Keratinocyte (primary cell): Measurements from ENCODE around the gene PIK3C3. TPM values are rescaled to one million over a fixed set of nuclear protein-coding genes. Genes with fewer than 3 reads are reported as not detected.

Experiments
- DNase-seq: peaks from one replicate; pipeline ENCODE4 v3.0.0-alpha.2; 2011; ENCODE audit warnings: low read depth, missing footprints, low spot score
- FAIRE-seq: peaks from 2 replicates; lab custom pipeline; 2011; peaks lifted over from hg19 to GRCh38; lab: Jason Lieb, UNC
- H2AFZ ChIP-seq: 2 replicates; pipeline ENCODE4 v1.6.0; 2012; ENCODE audit warnings: low read length, control low read depth, inconsistent platforms; ENCODE audit not compliant: control insufficient read depth
- H3K27ac ChIP-seq: 2 replicates; pipeline ENCODE4 v1.5.1; 2011; ENCODE audit warnings: low read length; ENCODE audit not compliant: control insufficient read depth, insufficient read depth
- H3K27me3 ChIP-seq: 3 replicates; pipeline ENCODE4 v1.6.0; 2011; ENCODE audit warnings: low read length; ENCODE audit not compliant: control insufficient read depth, insufficient read depth; ENCODE audit errors: extremely low read depth
- H3K36me3 ChIP-seq, 2 experiments: 2 replicates in 1 of 2; 3 replicates in 1 of 2; pipeline ENCODE4 v1.5.1; 2011; ENCODE audit warnings: low read length in 2 of 2, mild to moderate bottlenecking in 1 of 2; ENCODE audit not compliant: control insufficient read depth in 2 of 2, insufficient read depth in 2 of 2; ENCODE audit errors: extremely low read depth in 1 of 2
- H3K4me1 ChIP-seq: 3 replicates; pipeline ENCODE4 v1.5.1; 2011; ENCODE audit warnings: low read length; ENCODE audit not compliant: control insufficient read depth, insufficient read depth; ENCODE audit errors: extremely low read depth
- H3K4me2 ChIP-seq: 3 replicates; pipeline ENCODE4 v1.6.0; 2011; ENCODE audit warnings: low read depth, low read length; ENCODE audit not compliant: control insufficient read depth, insufficient read depth; ENCODE audit errors: extremely low read depth
- H3K4me3 ChIP-seq, 3 experiments: fragments of 200-600 bp in 1 of 3; sonication (generic) in 1 of 3; 2 replicates in 2 of 3; 3 replicates in 1 of 3; pipeline ENCODE4 v1.5.1; 2011 to 2016; ENCODE audit warnings: low read length in 3 of 3, mild to moderate bottlenecking in 3 of 3, control low read depth in 2 of 3, inconsistent platforms in 1 of 3, low read depth in 1 of 3, mixed read lengths in 1 of 3, mixed run types in 1 of 3, moderate library complexity in 1 of 3; ENCODE audit not compliant: control insufficient read depth in 2 of 3, insufficient read depth in 2 of 3; ENCODE audit errors: extremely low read depth in 1 of 3
- H3K79me2 ChIP-seq: 2 replicates; pipeline ENCODE4 v1.6.0; 2012; ENCODE audit warnings: low read length; ENCODE audit not compliant: control insufficient read depth, insufficient read depth
- H3K9ac ChIP-seq: 3 replicates; pipeline ENCODE4 v1.6.0; 2011; ENCODE audit warnings: low read length; ENCODE audit not compliant: control insufficient read depth, insufficient read depth; ENCODE audit errors: extremely low read depth
- H3K9me1 ChIP-seq: 3 replicates; pipeline ENCODE4 v1.6.0; 2011; ENCODE audit warnings: low read length; ENCODE audit not compliant: control insufficient read depth, insufficient read depth; ENCODE audit errors: extremely low read depth
- H3K9me3 ChIP-seq: 2 replicates; pipeline ENCODE4 v1.5.1; 2012; ENCODE audit warnings: low read depth, low read length; ENCODE audit not compliant: control insufficient read depth
- H4K20me1 ChIP-seq: 3 replicates; pipeline ENCODE4 v1.6.0; 2011; ENCODE audit warnings: low read length; ENCODE audit not compliant: control insufficient read depth, insufficient read depth; ENCODE audit errors: extremely low read depth
- CTCF ChIP-seq, 3 experiments: IDR thresholded peaks in 1 of 3; conservative IDR thresholded peaks in 1 of 3; optimal IDR thresholded peaks in 1 of 3; 2 replicates in 2 of 3; 3 replicates in 1 of 3; pipeline versions ENCODE3 to v1.5.1; 2011; ENCODE audit warnings: low read length in 3 of 3, mild to moderate bottlenecking in 3 of 3, moderate library complexity in 2 of 3, control low read depth in 1 of 3, inconsistent platforms in 1 of 3; ENCODE audit not compliant: insufficient read depth in 2 of 3; ENCODE audit errors: extremely low read depth in 1 of 3
- EZH2 ChIP-seq: IDR thresholded peaks from one replicate; pipeline ENCODE4 v1.6.1; 2012; ENCODE audit warnings: inconsistent platforms, mild to moderate bottlenecking, low read length, moderate library complexity
- dilution Hi-C: fragments of 300-500 bp; cut with MboI; formaldehyde crosslinking; loops from one replicate; pipeline ENCODE4 v1.7.0; 2020; ENCODE audit warnings: low sequenced_read_pairs; ENCODE audit not compliant: extremely low pct_ligation_motif_present
- polyA plus RNA-seq, 5 experiments: library from polyadenylated mRNA; depleted of rRNA in 3 of 5; stranded (reverse) in 3 of 5; stranded (forward) in 1 of 5; unstranded in 1 of 5; fragments of >200 nt; gene quantifications; 1 replicate in 1 of 5; 2 replicates in 3 of 5; 3 replicates in 1 of 5; pipeline versions ENCODE4 v1.2.1 to v1.2.3, GENCODE V29; 2011 to 2012; ENCODE audit warnings: missing spikeins in 2 of 5, low read depth in 1 of 5, low replicate concordance in 1 of 5

Gene PIK3C3
- polyA plus RNA-seq, 1 donor (not counting 4 experiments of a cell fraction or from before 2014, with no cell fraction given) = 65.0 TPM

- Histone ChIP-seq H4K20me1 (no peaks in the 10 kb centered on the region), H3K9me3 (no peaks in the 10 kb centered on the region), H3K9ac (no peak overlapping the region), H3K36me3 (no peaks in the 10 kb centered on the region), H3K4me3 (no peak overlapping the region), H3K27me3 (no peaks in the 10 kb centered on the region), H3K4me2 (no peak overlapping the region), H3K79me2 (no peaks in the 10 kb centered on the region), H3K4me1 (no peaks in the 10 kb centered on the region), H3K27ac (no peak overlapping the region), H3K9me1 (no peaks in the 10 kb centered on the region), H2AFZ (no peak overlapping the region)
- dilution Hi-C loops = no loop called here
- DNase-seq = no peak
- no peak for FAIRE-seq
- TF ChIP-seq CTCF (optimal IDR thresholded peaks at IDR 0.05 in 1 of 3, IDR thresholded peaks at IDR 0.05 in 1 of 3, conservative IDR thresholded peaks at IDR 0.05 in 1 of 3; ENCODE audit: extremely low read depth in 1 of 3, insufficient read depth in 2 of 3, low read length in 3 of 3) = no peak
Measured at GRCh38 chr18:42087876-42088275, 132.8 kb downstream of the PIK3C3 start.

DNA sequence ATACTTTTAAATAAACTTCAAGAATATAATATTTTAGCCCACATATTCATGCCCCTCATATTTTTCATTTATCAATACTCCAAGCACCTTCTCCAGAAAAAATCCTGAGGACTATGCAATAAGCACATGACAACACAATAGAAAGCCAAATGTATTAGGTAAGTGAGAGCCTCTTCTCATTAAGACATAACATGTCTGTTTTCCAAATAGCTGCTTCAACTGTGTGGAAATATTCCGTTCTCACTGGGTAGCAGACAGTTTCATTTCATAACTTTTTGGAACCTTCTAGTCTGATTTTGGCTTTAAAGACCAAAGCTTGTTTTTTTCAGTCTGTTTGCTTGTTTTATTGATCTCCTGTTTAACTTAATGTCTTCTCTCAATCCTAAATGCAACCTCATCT is 137.8 kb downstream of the PIK3C3 start:
- Histone ChIP-seq H3K9me3 (no peaks in the 10 kb centered on the region), H3K27ac (no peak overlapping the region), H3K4me3 (no peak overlapping the region), H3K9me1 (no peaks in the 10 kb centered on the region), H4K20me1 (no peaks in the 10 kb centered on the region), H3K9ac (no peak overlapping the region), H2AFZ (no peak overlapping the region), H3K4me1 (no peaks in the 10 kb centered on the region), H3K36me3 (no peaks in the 10 kb centered on the region), H3K27me3 (no peaks in the 10 kb centered on the region), H3K79me2 (no peaks in the 10 kb centered on the region), H3K4me2 (no peak overlapping the region)
- dilution Hi-C loops = no loop called here
- TF ChIP-seq EZH2 (no peak), CTCF (optimal IDR thresholded peaks at IDR 0.05 in 1 of 3, IDR thresholded peaks at IDR 0.05 in 1 of 3, conservative IDR thresholded peaks at IDR 0.05 in 1 of 3; ENCODE audit: extremely low read depth in 1 of 3, insufficient read depth in 2 of 3, low read length in 3 of 3) (no peak)
- DNase-seq (no peak), FAIRE-seq (no peak)
